K562 (cell line): ENCODE measurements around the gene PNRC1. TPM values are rescaled to one million over a fixed set of nuclear protein-coding genes. Genes with fewer than 3 reads are reported as not detected.
A peak's percentile ranks its signal among the peaks of the same experiment; 100 is the strongest.

Source experiments
- ATF1 ChIP-seq, 2 experiments: fragments of 450-650 bp in 1 of 2; IDR thresholded peaks; 2 replicates each; pipeline ENCODE4 v1.6.1; 2016; ENCODE audit warnings: missing compliant biosample characterization in 1 of 2, missing genetic modification characterization in 1 of 2
- CREM ChIP-seq: IDR thresholded peaks from 2 replicates; pipeline ENCODE4 v1.6.1; 2014; ENCODE audit warnings: antibody characterized with exemption, low read depth
- CXXC5 ChIP-seq: fragments of 250-450 bp; sonication (Bioruptor Pico); IDR thresholded peaks from 2 replicates; pipeline ENCODE4 v1.8.0; 2022; ENCODE audit warnings: inconsistent platforms, mild to moderate bottlenecking, moderate library complexity
- EP400 ChIP-seq: fragments of 450-650 bp; IDR thresholded peaks from 2 replicates; pipeline ENCODE4 v1.6.1; 2017; ENCODE audit warnings: antibody characterized with exemption, mild to moderate bottlenecking, moderate library complexity
- FOXK2 ChIP-seq, 2 experiments: fragments of 450-650 bp; IDR thresholded peaks in 1 of 2; conservative IDR thresholded peaks in 1 of 2; 2 replicates each; pipeline ENCODE4 v1.6.1; 2016; ENCODE audit warnings: low read depth in 2 of 2, mild to moderate bottlenecking in 1 of 2
- HNRNPL ChIP-seq: fragments of 200-400 bp; formaldehyde crosslinking; IDR thresholded peaks from 2 replicates; pipeline ENCODE4 v1.6.1; 2017; ENCODE audit warnings: low read depth, mild to moderate bottlenecking, low read length
- KDM4B ChIP-seq, 2 experiments: fragments of 450-650 bp in 1 of 2; sonication (generic) in 1 of 2; IDR thresholded peaks; 2 replicates each; pipeline ENCODE4 v1.6.1; 2016 to 2017; ENCODE audit warnings: borderline replicate concordance in 2 of 2, antibody characterized with exemption in 1 of 2, low read depth in 1 of 2, mild to moderate bottlenecking in 1 of 2
- L3MBTL2 ChIP-seq: fragments of 450-650 bp; IDR thresholded peaks from 2 replicates; pipeline ENCODE4 v1.6.1; 2016; ENCODE audit warnings: mild to moderate bottlenecking, moderate library complexity
- MCM2 ChIP-seq: fragments of 450-650 bp; IDR thresholded peaks from 2 replicates; pipeline ENCODE4 v1.6.1; 2017; ENCODE audit warnings: low read depth, mild to moderate bottlenecking
- MLX ChIP-seq, 2 experiments: fragments of 450-650 bp in 1 of 2; sonication (generic) in 1 of 2; formaldehyde crosslinking; conservative IDR thresholded peaks; 2 replicates each; pipeline versions ENCODE4 v1.4.0 to v1.8.1; 2020 to 2022; ENCODE audit warnings: mild to moderate bottlenecking in 1 of 2, missing genetic modification reagents in 1 of 2
- NFRKB ChIP-seq: fragments of 450-650 bp; IDR thresholded peaks from 2 replicates; pipeline ENCODE4 v1.6.1; 2016; ENCODE audit warnings: low read depth
- PHF8 ChIP-seq: fragments of 200-600 bp; sonication (generic); IDR thresholded peaks from 2 replicates; pipeline ENCODE4 v1.6.1; 2012; ENCODE audit warnings: mixed run types, mild to moderate bottlenecking, inconsistent platforms, low read length, moderate library complexity, borderline replicate concordance
- PML ChIP-seq: IDR thresholded peaks from 2 replicates; pipeline ENCODE4 v1.6.1; 2012; ENCODE audit warnings: low read length, inconsistent platforms
- POLR2AphosphoS2 ChIP-seq: IDR thresholded peaks from 2 replicates; pipeline ENCODE4 v1.6.1; 2012; ENCODE audit warnings: low read length, improper control_type of control experiment
- SMAD3 ChIP-seq: fragments of 450-650 bp; formaldehyde crosslinking; conservative IDR thresholded peaks from 2 replicates; pipeline ENCODE4 v1.4.0; 2020; ENCODE audit warnings: mild to moderate bottlenecking
- SMAD4 ChIP-seq: fragments of 250-450 bp; sonication (Bioruptor Pico); conservative IDR thresholded peaks from 2 replicates; pipeline ENCODE4 v1.8.0; 2021; ENCODE audit warnings: inconsistent platforms, mild to moderate bottlenecking, moderate library complexity
- SMARCB1 ChIP-seq: IDR thresholded peaks from 2 replicates; pipeline ENCODE4 v1.6.1; 2011; ENCODE audit warnings: improper control_type of control experiment, low read depth; ENCODE audit not compliant: insufficient read length
- TARDBP ChIP-seq: fragments of 450-650 bp; IDR thresholded peaks from 2 replicates; pipeline ENCODE4 v1.6.1; 2016
- THAP12 ChIP-seq: fragments of 250-450 bp; sonication (Bioruptor Pico); IDR thresholded peaks from 2 replicates; pipeline ENCODE4 v1.9.0; 2021; ENCODE audit warnings: mild to moderate bottlenecking, inconsistent platforms
- YY1 ChIP-seq, 3 experiments: IDR thresholded peaks; 2 replicates each; pipeline ENCODE4 v1.6.1; 2011; ENCODE audit warnings: low read length in 2 of 3, mild to moderate bottlenecking in 2 of 3, moderate library complexity in 2 of 3, borderline replicate concordance in 1 of 3, control low read depth in 1 of 3, low read depth in 1 of 3; ENCODE audit not compliant: insufficient read depth in 3 of 3, insufficient replicate concordance in 2 of 3, control insufficient read depth in 1 of 3, insufficient read length in 1 of 3; ENCODE audit errors: extremely low read depth in 1 of 3
- ZBTB9 ChIP-seq: fragments of 450-650 bp; formaldehyde crosslinking; IDR thresholded peaks from 2 replicates; pipeline ENCODE4 v1.4.0; 2020; ENCODE audit warnings: mild to moderate bottlenecking, moderate library complexity
- ZNF146 ChIP-seq: IDR thresholded peaks from one replicate; pipeline ENCODE4 v1.6.1; 2018; ENCODE audit warnings: missing compliant biosample characterization; ENCODE audit not compliant: unreplicated experiment
- ZZZ3 ChIP-seq: fragments of 450-650 bp; IDR thresholded peaks from 2 replicates; pipeline ENCODE4 v1.6.1; 2016; ENCODE audit warnings: antibody characterized with exemption, mild to moderate bottlenecking, moderate library complexity
- polyA plus RNA-seq, 8 experiments: library from polyadenylated mRNA; depleted of rRNA in 4 of 8; stranded (reverse) in 5 of 8; unstranded in 3 of 8; fragments of >200 nt; fragmentation: Nextera tagmentation in 2 of 8; fragmentation: Illumina TruSeq in 1 of 8; extraction: Ambion mirVana in 2 of 8; extraction: Trizol in 1 of 8; gene quantifications; 2 replicates each; pipeline versions ENCODE4 v1.2.1 to v1.2.3, GENCODE V29; 2011 to 2014; ENCODE audit warnings: inconsistent platforms in 1 of 8, missing spikeins in 1 of 8
- total RNA-seq, 7 experiments: library from RNA; depleted of rRNA in 6 of 7; stranded (reverse); fragments of >200 nt in 6 of 7; fragmentation: Illumina TruSeq in 2 of 7; extraction: Trizol in 2 of 7; gene quantifications; 2 replicates each; pipeline versions ENCODE4 v1.2.1 to v1.2.3, GENCODE V29; 2011 to 2021; ENCODE audit warnings: low replicate concordance in 1 of 7

Gene PNRC1
- total and polyA plus RNA-seq, 9 of the 15 experiments (the other 6 are each of a cell fraction or from before 2014, with no cell fraction given), result 1.2 to 10.8 (median 6.5) TPM

GRCh38 chr6:89081423-89082322 is 1.1 kb downstream of the PNRC1 start (continued):
- peak; percentile 44 for TF ChIP-seq SMAD4 (CRISPR knock-in tag)
- TF ChIP-seq ZNF146 (CRISPR knock-in tag), result no peak
- peak; percentile 74 for TF ChIP-seq L3MBTL2
- peak; percentile 94 for TF ChIP-seq CREM
- TF ChIP-seq POLR2AphosphoS2, result peak; percentile 70; the same call in 1 of the 2 replicates
- peak; percentile 62; the same call in 1 of the 2 replicates for TF ChIP-seq NFRKB
- no peak for TF ChIP-seq MCM2
- TF ChIP-seq PHF8, result peak; percentile 74
- 0 out of 4 replicates have a peak, but pooled peaks of 1 of the 2 experiments have one; percentile 11 for TF ChIP-seq FOXK2 (conservative IDR thresholded peaks at IDR 0.05 in 1 of 2, IDR thresholded peaks at IDR 0.05 in 1 of 2; ENCODE audit: low read depth in 2 of 2)
- no peak for TF ChIP-seq MLX (CRISPR knock-in tag; conservative IDR thresholded peaks at IDR 0.05)
- no peak for TF ChIP-seq SMARCB1
- TF ChIP-seq EP400, result peak; percentile 71
- peak; percentile 86 for TF ChIP-seq HNRNPL
- TF ChIP-seq TARDBP, result peak; percentile 72
- peak; percentile 54; the same call in 1 of the 2 replicates for TF ChIP-seq PML
- peak; percentile 65; the same call in 1 of the 2 replicates for TF ChIP-seq SMAD3
- no peak for TF ChIP-seq ZZZ3
- TF ChIP-seq THAP12 (CRISPR knock-in tag), result peak; percentile 81; the same call in 1 of the 2 replicates
- 0 out of 4 replicates have a peak, but pooled peaks of 1 of the 2 experiments have one; percentile 66 for TF ChIP-seq KDM4B (IDR thresholded peaks at IDR 0.05; ENCODE audit: borderline replicate concordance in 2 of 2, low read depth in 1 of 2)
- TF ChIP-seq CXXC5, result peak; percentile 95
- peak; percentile 87; the same call in 1 of the 2 replicates for TF ChIP-seq ZBTB9 (CRISPR knock-in tag)
- no peak for TF ChIP-seq ATF1 (CRISPR knock-in tag; IDR thresholded peaks at IDR 0.05)
- peak; percentile 95 for TF ChIP-seq ATF1 (tag; IDR thresholded peaks at IDR 0.05)
- TF ChIP-seq YY1 (IDR thresholded peaks at IDR 0.05; ENCODE audit: borderline replicate concordance in 1 of 3, control insufficient read depth in 1 of 3, extremely low read depth in 1 of 3, insufficient read depth in 3 of 3, insufficient read length in 1 of 3, insufficient replicate concordance in 2 of 3, low read depth in 1 of 3, low read length in 2 of 3), result peak in 2 of 3 experiments; percentile 70 to 86
